B cell (primary cell): ENCODE measurements around the gene OLFM4. TPM values are rescaled to one million over a fixed set of nuclear protein-coding genes. Genes with fewer than 3 reads are reported as not detected.

Experiments
- ATAC-seq: fragments of 200-7000 bp; cut with Tn5 transposase; one replicate; pipeline ENCODE4 v1.10.0; 2021; ENCODE audit warnings: low read depth, mild to moderate bottlenecking, moderate number of reproducible peaks, moderate library complexity
- CTCF ChIA-PET: fragments of 350-600 bp; sonication (Branson Sonifier 250); formaldehyde crosslinking; loops from one replicate; lab custom pipeline; 2021; ENCODE audit warnings: antibody characterized with exemption, inconsistent platforms; lab: Charles Lee
- POLR2A ChIA-PET: fragments of 350-600 bp; sonication (Branson Sonifier 250); formaldehyde crosslinking; loops from one replicate; lab custom pipeline; 2021; ENCODE audit warnings: antibody characterized with exemption; lab: Charles Lee
- DNase-seq: peaks from one replicate; pipeline ENCODE4 v3.0.0; 2013
- H2AFZ ChIP-seq: 2 replicates; pipeline ENCODE4 v1.6.1; 2012; ENCODE audit warnings: mild to moderate bottlenecking, low read depth, low read length; ENCODE audit not compliant: insufficient read depth, poor library complexity, severe bottlenecking
- H3K27ac ChIP-seq, 2 donors: 1 replicate in 1 of 2; 2 replicates in 1 of 2; pipeline ENCODE4 v1.5.1; 2012 to 2013; ENCODE audit warnings: low read length in 2 of 2, mild to moderate bottlenecking in 2 of 2, moderate library complexity in 1 of 2
- H3K27me3 ChIP-seq, 4 experiments: fragments of 200-600 bp in 1 of 4; sonication (generic) in 1 of 4; replicated peaks in 1 of 4; 1 replicate in 2 of 4; 2 replicates in 2 of 4; pipeline versions ENCODE4 v1.6.1 to v1.7.0; 2013 to 2016; ENCODE audit warnings: low read length in 3 of 4, mild to moderate bottlenecking in 2 of 4, mixed read lengths in 1 of 4, moderate library complexity in 1 of 4; ENCODE audit not compliant: insufficient read depth in 4 of 4, control insufficient read depth in 3 of 4; ENCODE audit errors: control extremely low read depth in 1 of 4
- H3K36me3 ChIP-seq, 2 experiments: replicated peaks in 1 of 2; 1 replicate in 1 of 2; 2 replicates in 1 of 2; pipeline versions ENCODE4 v1.6.1 to v1.7.1; 2013; ENCODE audit warnings: low read length in 1 of 2; ENCODE audit not compliant: insufficient read depth in 2 of 2, control insufficient read depth in 1 of 2; ENCODE audit errors: control extremely low read depth in 1 of 2, extremely low read depth in 1 of 2
- H3K4me1 ChIP-seq, 2 donors: fragments of 200-600 bp in 1 of 2; sonication (generic) in 1 of 2; 1 replicate in 1 of 2; 2 replicates in 1 of 2; pipeline versions ENCODE4 v1.5.1 to v1.6.1; 2013 to 2017; ENCODE audit warnings: low read length in 2 of 2; ENCODE audit not compliant: control insufficient read depth in 2 of 2, insufficient read depth in 2 of 2
- H3K4me2 ChIP-seq: replicated peaks from 2 replicates; pipeline ENCODE3; 2012; ENCODE audit warnings: mild to moderate bottlenecking, low read depth, low read length; ENCODE audit not compliant: poor library complexity, severe bottlenecking
- H3K4me3 ChIP-seq, 5 experiments: fragments of 200-600 bp in 1 of 5; sonication (generic) in 1 of 5; 1 replicate in 3 of 5; 2 replicates in 2 of 5; pipeline versions ENCODE4 v1.5.1 to v1.7.0; 2011 to 2016; ENCODE audit warnings: low read length in 4 of 5, mild to moderate bottlenecking in 4 of 5, low read depth in 2 of 5, control low read depth in 1 of 5, moderate library complexity in 1 of 5; ENCODE audit not compliant: insufficient read depth in 1 of 5; ENCODE audit errors: control extremely low read depth in 1 of 5, extremely low read depth in 1 of 5
- H3K79me2 ChIP-seq: fragments of 200-600 bp; sonication (generic); one replicate; pipeline ENCODE4 v1.6.0; 2016; ENCODE audit warnings: low read length; ENCODE audit not compliant: control insufficient read depth, insufficient read depth
- H3K9ac ChIP-seq: fragments of 200-600 bp; sonication (generic); 2 replicates; pipeline ENCODE4 v1.6.1; 2017; ENCODE audit warnings: mild to moderate bottlenecking, low read length, moderate library complexity
- H3K9me3 ChIP-seq, 3 donors: one replicate each; pipeline versions ENCODE4 v1.6.1 to v1.7.1; 2013; ENCODE audit warnings: low read length in 2 of 3; ENCODE audit not compliant: control insufficient read depth in 2 of 3, insufficient read depth in 1 of 3; ENCODE audit errors: control extremely low read depth in 1 of 3
- H4K20me1 ChIP-seq: 2 replicates; pipeline ENCODE4 v1.6.0; 2012; ENCODE audit warnings: mild to moderate bottlenecking, low read length; ENCODE audit not compliant: insufficient read depth, control insufficient read depth, poor library complexity, severe bottlenecking
- H3K27ac Mint-ChIP-seq: one replicate; pipeline ENCODE4 v1.8.0; 2021; ENCODE audit warnings: mixed read lengths
- H3K27me3 Mint-ChIP-seq: one replicate; pipeline ENCODE4 v1.8.0; 2021; ENCODE audit warnings: mixed read lengths
- H3K4me1 Mint-ChIP-seq: one replicate; pipeline ENCODE4 v1.8.0; 2021; ENCODE audit warnings: mixed read lengths
- H3K4me3 Mint-ChIP-seq: one replicate; pipeline ENCODE4 v1.8.0; 2021; ENCODE audit warnings: mixed read lengths
- H3K9me3 Mint-ChIP-seq: one replicate; pipeline ENCODE4 v1.8.0; 2022; ENCODE audit warnings: mixed read lengths; ENCODE audit not compliant: insufficient read depth
- CTCF ChIP-seq: fragments of 200-600 bp; IDR thresholded peaks from one replicate; pipeline ENCODE4 v1.8.0; 2022; ENCODE audit warnings: antibody characterized with exemption, mild to moderate bottlenecking
- EZH2 ChIP-seq: IDR thresholded peaks from 2 replicates; pipeline ENCODE4 v1.6.1; 2012; ENCODE audit warnings: borderline replicate concordance, low read depth, mild to moderate bottlenecking, moderate library complexity, low read length; ENCODE audit not compliant: insufficient read depth, poor library complexity, severe bottlenecking
- WGBS: methylation state at CpG from one replicate; pipeline ENCODE4 v1.1.5; 2013; ENCODE audit warnings: missing lambda C conversion rate; ENCODE audit not compliant: insufficient coverage; 5-methylcytosine and 5-hydroxymethylcytosine counted together
- intact Hi-C: fragments of 100-400 bp; cut with micrococcal nuclease; formaldehyde crosslinking; loops from one replicate; pipeline ENCODE4 v1.10.0; 2022
- polyA plus RNA-seq: library from polyadenylated mRNA; depleted of rRNA; stranded (reverse); fragments of >200 nt; gene quantifications from 2 replicates; pipeline ENCODE4 v1.2.3, GENCODE V29; 2012
- total RNA-seq, 2 donors: library from RNA; stranded (reverse); fragments of 120-200 nt in 1 of 2; gene quantifications; 1 replicate in 1 of 2; 2 replicates in 1 of 2; pipeline versions ENCODE4 v1.2.3 to v1.2.4, GENCODE V29; 2013 to 2022

The OLFM4 gene
- total and polyA plus RNA-seq, 2 donors (not counting 1 experiment from before 2014, with no cell fraction given): not detected

- Mint-ChIP-seq H3K27ac (no peak overlapping the region), H3K4me1 (no peaks in the 10 kb centered on the region), H3K27me3 (no peaks in the 10 kb centered on the region), H3K9me3 (no peaks in the 10 kb centered on the region), H3K4me3 (no peak overlapping the region)
- H3K9me3 ChIP-seq: no peaks in the 10 kb centered on the region
- no peaks in the 10 kb centered on the region for H3K79me2 ChIP-seq
- ATAC-seq: no peak
- H3K4me1 ChIP-seq: no peaks in the 10 kb centered on the region
- no peaks in the 10 kb centered on the region for H4K20me1 ChIP-seq
- intact Hi-C loops: no loop called here
- H3K36me3 ChIP-seq: no peaks in the 10 kb centered on the region
- H3K27ac ChIP-seq: no peak overlapping the region
- 100% methylated on average over 2 of the region's 2 CpGs for WGBS
- ChIA-PET CTCF (no interaction called here), POLR2A (no interaction called here)
- H3K9ac ChIP-seq: no peak overlapping the region
- TF ChIP-seq EZH2: no peak
- no peak for TF ChIP-seq CTCF
- H2AFZ ChIP-seq: no peak overlapping the region
- H3K4me3 ChIP-seq: no peak overlapping the region
- no peak overlapping the region for H3K4me2 ChIP-seq
- DNase-seq: no peak
- peaks cover 0 to 4% (median 0%) of the 10 kb centered on the region in 4 experiments for H3K27me3 ChIP-seq
These were observed 37.8 kb downstream of the OLFM4 start for GRCh38 chr13:53066411-53066810.

- Mint-ChIP-seq H3K27me3 (no peaks in the 10 kb centered on the region), H3K4me1 (no peaks in the 10 kb centered on the region), H3K27ac (no peak overlapping the region), H3K9me3 (peaks cover 2% of the 10 kb centered on the region), H3K4me3 (no peak overlapping the region)
- no peaks in the 10 kb centered on the region for H3K36me3 ChIP-seq
- no peak overlapping the region for H3K4me2 ChIP-seq
- CTCF ChIA-PET: no interaction called here
- TF ChIP-seq EZH2 (no peak), CTCF (no peak)
- DNase-seq (no peak), ATAC-seq (no peak)
- no peaks in the 10 kb centered on the region for H3K9me3 ChIP-seq
- H4K20me1 ChIP-seq: no peaks in the 10 kb centered on the region
- H3K27ac ChIP-seq: no peak overlapping the region
- intact Hi-C loops: no loop called here
- H3K27me3 ChIP-seq: peaks cover 0 to 4% (median 0%) of the 10 kb centered on the region in 4 experiments
- no peak overlapping the region for H2AFZ ChIP-seq
- POLR2A ChIA-PET: no interaction called here
- 100% methylated on average over 5 of the region's 8 CpGs for WGBS
- no peak overlapping the region for H3K4me3 ChIP-seq
- H3K9ac ChIP-seq: no peak overlapping the region
- H3K79me2 ChIP-seq: no peaks in the 10 kb centered on the region
- no peaks in the 10 kb centered on the region for H3K4me1 ChIP-seq
These were observed 40.2 kb downstream of the OLFM4 start for GRCh38 chr13:53068585-53069520.
